GM19240 (cell line): ENCODE data around the gene CCDC47.
A peak's percentile ranks its signal among the peaks of the same experiment; 100 is the strongest.

Experiments
- DNase-seq: peaks from one replicate; pipeline ENCODE4 v3.0.0; 2011; ENCODE audit warnings: low spot score; ENCODE audit not compliant: insufficient read length

CCDC47 gene

DNA sequence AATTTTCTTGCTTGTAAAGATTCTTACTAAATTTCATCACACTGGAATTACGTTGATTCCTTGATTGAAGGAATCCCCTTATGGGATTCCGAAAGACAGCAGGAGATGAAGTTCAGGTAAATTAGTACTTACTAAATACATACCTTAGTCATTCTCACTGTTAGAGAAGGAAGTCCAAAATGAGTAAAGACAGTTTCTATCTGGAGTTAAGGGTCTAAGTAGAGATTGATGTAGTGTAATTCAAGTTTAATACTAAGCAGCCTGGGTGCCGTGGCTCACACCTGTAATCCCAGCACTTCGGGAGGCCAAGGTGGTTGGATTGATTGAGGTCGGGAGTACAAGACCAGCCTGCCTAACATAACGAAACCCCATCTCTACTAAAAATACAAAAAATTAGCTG is 10.1 kb upstream of the CCDC47 start:
- no peak for DNase-seq

DNA sequence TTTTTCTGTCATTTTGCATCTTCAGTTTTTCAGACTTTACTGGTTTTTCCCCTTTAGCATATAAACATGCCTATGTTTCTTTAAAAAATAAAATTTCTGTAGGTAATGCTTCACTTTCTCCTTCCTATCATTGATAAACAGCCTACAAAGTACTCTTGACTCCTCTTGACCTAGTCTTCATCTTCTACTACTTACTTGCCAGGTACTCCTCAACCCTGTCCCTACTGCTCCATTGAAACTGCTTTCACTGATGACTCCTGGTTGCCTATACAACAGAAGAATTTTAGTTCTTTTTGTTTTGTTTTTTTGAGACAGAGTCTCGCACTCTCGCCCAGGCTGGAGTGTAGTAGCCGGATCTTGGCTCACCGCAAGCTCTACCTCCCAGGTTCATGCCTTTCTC is 7.5 kb upstream of the CCDC47 start:
- DNase-seq = no peak

DNA sequence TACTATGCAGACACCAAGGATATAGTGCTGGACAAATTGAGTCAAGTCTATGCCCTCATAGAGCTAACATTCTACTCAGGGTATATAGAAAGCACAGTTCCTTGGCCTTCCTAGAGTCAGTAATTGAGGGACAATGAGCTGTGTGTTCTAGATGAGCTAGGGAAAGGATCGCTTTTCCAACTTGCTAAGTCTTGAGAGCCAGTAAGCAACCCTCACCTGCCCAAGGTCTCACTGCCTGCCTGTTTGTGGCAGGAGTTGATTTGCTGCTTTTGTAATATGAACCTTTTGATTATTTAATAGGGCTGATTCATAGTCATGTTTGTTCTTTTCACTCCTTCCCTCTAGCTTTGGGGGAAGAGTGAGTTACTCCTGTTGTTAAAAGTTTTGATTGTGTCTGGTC is 7.1 kb upstream of the CCDC47 start:
- DNase-seq = no peak

DNA sequence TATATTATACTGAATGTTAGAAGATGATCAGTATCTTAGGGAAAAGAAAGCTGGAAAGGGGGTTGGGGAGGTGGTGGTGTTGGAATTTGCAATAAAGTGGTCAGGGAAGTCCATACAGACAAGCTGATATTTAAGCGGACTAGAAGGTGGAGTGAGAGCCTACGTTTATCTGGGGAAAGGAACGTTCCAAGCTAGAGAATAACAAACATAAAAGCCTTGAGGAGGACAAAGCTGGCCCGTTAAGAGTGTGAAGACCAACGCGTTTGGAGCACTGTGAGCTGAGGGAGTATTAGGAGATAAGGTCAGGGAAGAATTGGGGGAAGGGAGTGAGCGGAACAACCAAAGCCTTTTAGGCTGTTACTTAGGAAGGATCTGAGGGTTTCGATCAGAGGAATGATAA is 2.0 kb upstream of the CCDC47 start:
- no peak for DNase-seq

DNA sequence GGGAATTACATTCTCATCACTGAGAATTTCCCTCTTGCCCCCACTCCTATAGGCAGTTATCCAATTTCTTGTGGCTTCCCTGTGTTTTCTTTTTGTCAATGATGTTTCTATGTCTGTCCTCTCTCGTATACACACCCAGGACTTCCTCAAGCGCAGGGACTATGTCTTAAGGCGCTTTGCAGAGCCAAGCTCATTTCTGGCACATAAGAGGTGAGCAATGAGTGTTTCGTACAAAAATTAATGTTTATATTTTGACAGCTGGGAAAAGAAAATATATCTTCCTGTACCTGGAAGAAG is 1.5 kb upstream of the CCDC47 start:
- no peak for DNase-seq

DNA sequence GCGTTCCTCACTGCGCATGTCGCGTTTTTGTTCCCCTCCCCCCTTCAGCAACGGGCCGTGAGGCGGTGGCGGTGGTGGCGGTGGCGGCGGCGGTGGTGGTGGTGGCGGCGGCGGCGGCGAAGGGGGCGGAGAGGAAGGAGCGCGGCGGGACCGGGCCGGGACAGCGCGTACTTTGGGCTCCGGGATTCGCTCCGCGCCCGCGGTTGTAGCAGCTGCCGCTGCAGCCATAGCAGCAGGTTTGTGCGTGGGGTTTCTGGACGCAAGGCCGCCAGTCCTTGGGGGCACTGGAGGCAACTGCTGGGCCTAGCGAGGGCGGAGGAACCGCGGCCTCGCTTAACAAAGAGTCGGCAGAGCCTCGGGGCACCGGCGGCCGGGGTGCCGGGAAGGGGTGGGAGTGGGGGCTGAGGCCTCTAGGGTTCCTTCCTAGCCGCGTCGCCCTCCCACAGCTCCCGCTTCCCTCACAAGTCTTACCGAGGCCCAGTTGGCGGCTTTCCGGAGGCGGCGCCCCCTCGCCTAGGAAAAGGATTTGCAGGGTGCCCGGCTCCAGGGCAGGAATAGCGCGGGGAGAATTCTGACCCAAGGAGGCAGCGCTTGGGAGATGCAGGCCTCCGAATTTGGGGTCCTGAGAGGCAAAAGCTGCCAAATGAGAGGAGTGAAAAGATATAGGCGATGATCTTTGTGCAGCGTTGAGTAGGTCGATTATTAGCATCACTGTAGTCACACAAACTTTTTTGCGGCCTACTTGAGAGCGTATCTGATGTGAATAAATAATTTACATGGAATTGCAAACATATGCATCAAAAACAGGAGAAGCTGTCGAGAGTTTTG is 958 bp upstream of the CCDC47 start, which contains the start of gene DDX42:
Gene DDX42 (plus strand): TSS at position 30 of the 828 bp plus-strand sequence. CDS start 12,880 bp downstream, outside the sequence.
- DNase-seq = no peak

DNA sequence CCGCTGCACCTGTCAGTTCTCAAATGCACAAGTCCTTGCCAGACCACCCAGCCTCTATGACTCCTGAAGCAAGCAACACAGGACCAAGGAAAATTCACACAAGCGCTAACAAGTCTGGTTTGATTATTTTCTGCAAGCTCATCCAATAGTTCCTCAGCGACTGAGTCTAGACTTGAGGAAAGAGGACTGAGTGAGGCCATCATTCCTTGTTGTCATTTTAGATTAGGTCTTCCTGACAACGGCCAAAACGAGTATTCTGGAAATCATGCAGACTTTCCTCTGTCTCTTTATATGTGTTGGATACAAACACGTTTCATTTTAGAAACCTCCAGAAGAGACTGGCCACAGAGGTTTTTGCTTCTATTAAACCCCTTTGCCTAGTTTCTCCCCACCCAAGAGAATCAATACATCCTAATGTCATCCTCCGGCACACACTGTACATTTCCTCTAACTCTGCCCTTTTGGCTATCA is 561 bp downstream of the CCDC47 start:
- DNase-seq = no peak

DNA sequence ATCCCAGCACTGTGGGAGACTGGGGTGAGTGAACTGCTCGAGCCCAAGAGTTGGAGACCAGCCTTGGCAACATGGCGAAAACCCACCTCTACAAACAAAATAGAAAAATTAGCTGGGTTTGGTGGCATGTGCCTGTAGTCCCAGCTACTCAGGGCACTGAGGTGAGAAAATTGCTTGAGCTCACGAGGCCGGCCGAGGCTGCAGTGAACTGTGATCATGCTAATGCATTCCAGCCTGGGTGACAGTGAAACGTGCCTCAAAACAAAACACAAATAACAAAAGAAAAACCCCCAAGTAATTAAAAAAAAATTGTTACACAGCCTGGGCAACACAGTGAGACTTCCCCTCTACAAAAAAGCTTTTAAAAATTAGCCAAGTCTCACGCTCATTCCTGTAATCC is 5.0 kb downstream of the CCDC47 start:
- no peak for DNase-seq

DNA sequence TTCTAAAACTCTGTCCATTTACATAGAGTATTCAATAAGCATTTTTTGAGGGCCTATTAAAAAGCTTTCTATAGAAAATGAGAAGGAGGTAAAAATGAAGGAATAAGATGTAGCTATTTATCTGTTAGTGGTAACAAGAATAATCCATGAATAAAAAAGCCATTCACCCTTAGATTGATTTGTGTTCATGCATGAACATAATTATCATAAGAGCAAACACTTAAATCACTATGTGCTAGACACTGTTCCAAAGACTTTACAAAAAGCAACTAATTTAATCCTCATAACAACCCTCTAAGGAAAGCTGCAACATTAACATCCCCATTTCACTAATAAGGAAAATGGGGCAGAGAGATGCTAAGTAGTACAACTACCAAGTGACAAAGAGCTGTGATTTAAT is 6.6 kb downstream of the CCDC47 start:
- DNase-seq = no peak

DNA sequence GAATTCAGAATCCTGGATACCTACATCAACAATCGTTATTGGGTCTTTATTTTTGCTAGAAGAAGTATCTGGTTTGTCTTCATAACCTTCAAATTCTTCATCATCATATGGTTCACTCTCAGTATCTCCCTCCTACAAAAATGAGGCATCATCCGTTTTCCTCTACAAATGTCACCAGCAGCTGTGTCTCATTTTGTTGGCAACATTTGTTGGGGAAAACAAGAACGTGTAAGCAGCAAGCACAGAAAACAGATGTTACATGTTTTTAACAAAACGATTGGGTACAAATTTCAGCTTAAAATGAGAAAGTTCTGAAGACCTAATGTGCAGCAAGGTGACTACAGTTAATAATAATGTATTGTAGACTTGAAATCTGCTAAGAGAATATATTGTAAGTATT is 8.7 kb downstream of the CCDC47 start:
- no peak for DNase-seq

DNA sequence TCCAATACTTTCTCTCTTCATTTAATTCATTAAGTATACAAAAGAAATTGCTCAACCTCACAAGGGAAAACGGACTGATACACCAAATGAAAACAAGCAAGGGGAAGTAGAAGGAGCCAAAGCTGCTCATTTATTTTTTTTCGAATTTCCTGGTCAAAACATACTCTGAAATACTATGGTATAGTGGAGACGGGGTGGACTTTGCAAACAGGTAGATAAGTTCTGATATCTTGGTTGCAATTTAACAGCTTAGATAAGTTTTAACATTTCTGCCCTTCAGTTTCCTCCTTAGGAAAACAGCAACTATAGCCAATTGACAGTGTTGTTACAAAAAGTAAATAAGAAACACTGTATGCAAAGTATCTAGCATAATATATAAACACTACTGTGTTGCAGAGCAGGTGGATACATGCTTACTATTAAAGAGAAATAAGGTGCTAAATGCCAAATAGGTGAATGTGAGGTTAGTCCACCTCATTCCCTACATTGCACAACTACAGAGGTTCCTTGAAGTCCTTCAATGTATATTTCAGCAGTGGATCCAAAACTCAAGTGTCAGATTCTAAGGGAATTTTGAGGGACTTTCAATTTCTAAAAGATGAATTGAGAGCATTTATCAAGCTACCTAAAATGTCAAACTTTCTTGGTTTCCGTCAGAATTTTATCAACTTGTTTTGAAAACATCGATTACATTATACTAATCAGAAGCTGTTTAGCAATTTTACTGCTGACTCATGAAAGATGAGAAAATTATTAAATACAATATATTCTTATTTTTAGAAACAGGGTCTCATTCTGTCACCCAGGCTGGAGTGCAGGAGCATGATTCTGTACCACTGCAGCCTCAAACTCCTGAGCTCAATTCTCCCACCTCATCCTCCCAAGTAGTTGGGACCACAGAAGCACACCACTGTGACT is 11.0 kb downstream of the CCDC47 start:
- no peak for DNase-seq

DNA sequence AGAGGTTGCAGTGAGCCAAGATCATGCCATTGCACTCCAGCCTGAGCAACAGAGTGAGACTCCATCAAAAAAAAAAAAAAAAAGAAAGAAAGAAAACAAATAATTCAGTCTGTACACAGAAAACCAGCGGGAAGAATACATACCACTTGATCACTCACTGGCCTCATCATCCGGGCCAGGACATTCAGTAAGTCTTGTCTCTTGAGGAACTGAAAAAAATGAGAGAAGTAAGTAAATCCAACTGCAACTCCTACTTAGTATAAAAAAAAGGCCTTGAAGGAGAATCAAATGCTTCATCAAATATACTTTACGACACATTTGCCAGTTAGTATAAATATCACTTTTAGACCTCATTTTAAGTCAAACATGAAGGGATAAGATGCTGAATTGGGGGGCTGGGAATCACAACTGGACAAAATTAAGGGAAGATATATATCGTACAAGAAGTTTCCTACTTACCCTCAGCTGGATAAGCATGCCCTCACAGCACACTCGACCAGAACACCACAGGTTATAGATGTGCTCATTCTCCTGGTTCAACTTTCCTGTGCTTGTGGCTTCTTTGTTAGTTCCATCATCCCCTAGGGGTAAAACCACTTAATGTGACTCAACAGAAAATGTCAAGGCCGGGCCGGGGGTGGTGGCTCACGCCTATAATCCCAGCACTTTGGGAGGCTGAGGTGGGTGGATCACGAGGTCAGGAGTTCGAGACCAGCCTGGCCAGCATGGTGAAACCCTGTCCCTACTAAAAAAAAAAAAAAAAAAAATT is 12.4 kb downstream of the CCDC47 start:
- DNase-seq = no peak

DNA sequence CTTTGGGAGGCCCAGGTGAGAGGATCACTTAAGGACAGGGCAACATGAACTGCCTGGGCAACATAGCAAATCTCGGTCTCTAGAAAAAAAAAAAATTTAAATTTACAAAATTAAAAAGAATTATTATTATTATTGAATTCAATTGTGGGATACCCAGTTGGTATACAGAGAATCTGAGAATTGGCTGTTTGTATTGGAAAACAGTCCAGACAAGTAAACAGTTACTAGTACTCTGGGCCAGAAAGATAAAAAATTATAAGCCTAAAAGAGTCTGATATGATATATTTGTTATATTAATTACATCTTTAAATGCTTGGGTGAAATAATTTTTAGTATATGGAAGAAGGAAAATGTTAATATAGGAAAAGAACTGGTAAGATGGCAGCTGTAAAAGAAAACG is 15.0 kb downstream of the CCDC47 start:
- no peak for DNase-seq

DNA sequence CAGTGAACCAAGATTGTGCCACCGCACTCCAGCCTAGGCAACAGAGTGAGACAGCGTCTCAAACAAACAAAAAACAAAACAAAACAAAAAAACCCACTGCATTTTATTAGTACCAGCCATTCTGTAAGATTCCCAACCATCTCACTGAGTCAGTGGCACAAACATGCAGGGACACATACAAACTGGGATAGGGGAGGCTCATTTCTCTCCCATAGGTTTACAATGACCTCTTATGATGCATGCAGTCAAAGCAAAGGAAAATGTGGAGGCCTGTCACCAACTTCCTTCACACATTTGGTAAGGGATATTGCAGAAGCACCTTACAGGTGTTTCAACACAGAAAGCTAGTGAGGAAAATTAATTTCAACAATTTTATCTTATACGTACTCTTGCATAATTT is 19.4 kb downstream of the CCDC47 start:
- DNase-seq = no peak

DNA sequence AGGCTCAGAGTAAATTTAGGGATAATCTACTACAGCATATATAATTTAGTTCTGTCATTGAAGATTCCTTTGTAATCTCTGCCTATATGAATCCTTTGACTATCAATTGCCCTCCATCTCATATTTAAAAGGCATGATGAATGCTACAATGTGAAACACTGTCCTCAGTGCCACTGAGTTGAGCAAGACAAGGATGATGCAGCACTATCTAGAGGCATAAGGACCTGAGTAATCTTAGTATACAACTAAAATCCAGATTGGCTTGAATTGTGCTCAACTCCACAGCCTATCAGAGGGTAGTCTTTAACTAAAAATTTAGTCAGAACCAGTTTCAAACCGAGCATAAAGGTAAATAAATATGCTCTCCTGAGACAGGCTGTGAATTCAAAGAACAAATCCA is 20.2 kb downstream of the CCDC47 start:
- no peak for DNase-seq

DNA sequence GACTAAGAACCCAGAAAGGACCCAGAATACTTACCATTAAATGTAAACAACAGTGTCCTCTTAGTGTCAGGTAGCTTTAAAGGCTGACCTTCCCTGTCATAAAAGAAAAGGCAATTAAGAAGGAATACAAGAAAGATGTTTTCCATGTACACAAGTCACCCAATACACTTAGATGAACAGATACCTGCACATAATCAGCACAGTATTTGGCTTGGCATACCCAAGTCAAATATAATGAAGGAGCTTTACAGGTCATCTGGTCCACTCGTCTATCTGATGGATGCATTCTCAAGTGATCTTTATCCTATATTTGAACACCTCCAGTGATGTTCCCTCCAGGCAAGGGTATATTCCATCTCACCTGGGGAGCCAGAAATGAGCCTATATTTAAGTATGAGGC is 20.7 kb downstream of the CCDC47 start:
- no peak for DNase-seq

DNA sequence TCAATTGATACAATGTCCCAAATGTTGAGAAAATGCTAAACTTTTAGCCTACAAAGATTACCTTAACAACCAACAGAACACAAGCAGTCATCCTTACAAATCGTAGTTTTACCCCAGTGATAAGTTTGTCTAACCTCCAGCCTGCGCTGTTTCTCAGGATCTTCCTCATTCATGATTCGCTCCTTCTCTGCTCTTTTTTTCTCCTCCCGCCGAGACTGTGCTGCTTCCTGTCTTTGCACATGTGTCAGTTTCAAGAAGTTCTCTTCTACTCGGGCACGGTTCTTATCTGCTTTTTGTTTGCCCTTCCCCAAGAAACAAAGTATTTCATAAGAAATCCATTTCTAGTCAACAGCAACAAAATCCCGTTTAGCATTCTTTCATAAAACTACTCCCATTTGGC is 21.6 kb downstream of the CCDC47 start:
- no peak for DNase-seq

DNA sequence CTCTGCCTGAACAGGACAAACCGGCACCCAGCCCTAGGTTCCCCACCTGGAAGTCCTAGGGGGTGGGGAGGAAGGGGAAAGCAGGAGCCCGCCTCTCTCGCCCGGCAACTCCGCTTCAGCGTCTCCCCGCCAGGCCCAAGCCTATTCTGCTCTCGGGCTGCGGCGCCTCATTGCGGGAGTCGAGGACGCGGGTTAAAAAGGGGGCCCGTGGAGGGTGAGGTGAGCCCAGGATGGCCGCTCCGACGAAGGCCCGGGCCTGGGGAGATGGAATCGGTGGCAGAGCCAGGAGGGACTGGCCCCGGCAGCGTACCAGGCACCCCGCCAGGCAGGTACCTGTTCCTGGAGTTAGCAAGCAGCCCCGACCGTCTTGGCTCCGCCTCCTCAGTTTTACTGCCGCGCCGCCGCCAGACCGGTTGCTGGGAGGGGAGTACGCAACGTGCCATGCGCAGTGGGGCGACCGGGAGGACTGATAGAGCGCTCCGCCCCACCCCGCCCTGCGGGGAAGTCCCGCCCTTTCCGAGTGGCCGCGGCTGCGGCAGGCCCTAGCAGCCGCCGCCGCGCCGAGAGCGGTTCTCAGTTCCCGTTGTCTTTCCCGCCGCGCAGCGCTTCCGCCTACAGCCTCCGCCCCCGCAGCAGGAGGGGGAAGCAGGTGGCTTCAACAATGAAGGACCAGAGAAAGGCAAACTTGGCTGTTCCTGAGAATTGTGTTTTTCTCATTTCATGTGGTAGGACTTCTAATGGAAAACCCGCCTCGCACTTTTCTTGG is 31.8 kb downstream of the CCDC47 start, which contains the start of gene STRADA:
Gene STRADA (minus strand): TSS at position 392 of the 766 bp plus-strand sequence. CDS start 13,430 bp downstream, outside the sequence.
- peak; percentile 72 for DNase-seq

DNA sequence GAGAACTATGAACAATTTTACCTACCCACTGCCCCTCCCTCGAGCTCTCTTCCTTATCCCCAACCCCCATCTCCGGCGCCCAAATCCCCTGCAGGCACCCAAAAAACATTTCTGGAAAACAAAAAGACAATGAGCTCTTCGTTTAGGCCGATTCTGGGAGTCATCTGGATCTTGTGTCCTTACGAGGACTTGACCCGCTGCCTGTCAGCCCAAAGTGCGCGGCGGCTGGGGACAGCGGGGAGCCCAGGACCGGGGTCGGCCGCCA is 32.3 kb downstream of the CCDC47 start:
- no peak for DNase-seq

DNA sequence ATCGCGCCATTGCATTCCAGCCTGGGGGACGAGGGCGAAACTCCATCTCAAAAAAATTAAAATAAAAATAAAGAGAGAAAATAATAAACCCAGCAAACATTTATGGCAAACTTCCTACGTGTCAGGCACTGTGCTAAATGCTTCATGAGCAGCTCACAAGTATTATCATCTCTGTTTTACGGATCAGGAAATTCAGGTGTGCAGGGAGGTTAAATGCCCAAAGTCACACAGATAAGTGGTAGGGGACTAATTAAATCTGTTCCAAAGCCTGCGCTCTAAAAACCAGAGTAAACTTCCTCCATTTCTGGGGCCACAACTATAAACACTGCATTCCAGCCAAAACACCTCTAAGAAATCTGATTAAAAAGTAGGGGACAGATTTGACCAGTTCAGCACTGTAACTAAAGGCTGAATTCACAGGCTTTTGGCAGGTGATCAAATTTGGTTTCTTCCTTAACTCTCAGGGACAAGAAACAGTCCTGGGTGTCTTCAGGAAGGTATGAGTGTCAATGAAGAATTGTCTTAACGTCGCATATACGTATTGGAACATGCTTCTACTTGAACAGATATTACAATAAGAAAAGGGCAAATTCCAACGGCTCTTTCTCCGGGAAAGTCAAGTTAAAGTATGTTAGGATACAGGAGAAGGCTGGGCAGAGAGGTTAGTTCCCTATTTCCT is 32.8 kb downstream of the CCDC47 start:
- no peak for DNase-seq

DNA sequence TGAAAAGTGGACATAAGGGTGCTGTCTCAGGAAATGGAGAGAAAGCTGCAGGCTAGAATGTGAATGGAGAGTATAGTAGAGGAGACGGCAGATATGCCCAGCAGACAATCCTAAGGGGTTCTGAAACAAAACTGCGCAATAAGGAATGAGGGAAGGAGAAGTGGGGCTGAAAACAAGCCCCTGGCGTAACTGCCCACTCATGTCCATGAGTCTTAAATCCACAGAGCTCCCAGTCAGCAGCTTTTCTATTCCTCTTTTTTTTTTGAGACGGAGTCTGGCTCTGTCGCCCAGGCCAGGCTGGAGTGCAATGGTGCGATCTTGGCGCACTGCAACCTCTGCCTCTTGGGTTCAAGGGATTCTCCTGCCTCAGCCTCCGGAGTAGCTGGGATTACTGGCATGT is 37.7 kb downstream of the CCDC47 start:
- no peak for DNase-seq
